Fibroblast of lung (primary cell): ENCODE measurements around the gene SNRNP200. TPM values are rescaled to one million over a fixed set of nuclear protein-coding genes. Genes with fewer than 3 reads are reported as not detected.

ENCODE experiments used
- DNase-seq, 2 donors: peaks; one replicate each; pipeline versions ENCODE4 v3.0.0 to v3.0.0-alpha.2; 2010; ENCODE audit warnings: low read depth in 2 of 2
- H2AFZ ChIP-seq: 2 replicates; pipeline ENCODE4 v1.5.1; 2012; ENCODE audit warnings: low read length, control low read depth, inconsistent platforms
- H3K27ac ChIP-seq: 2 replicates; pipeline ENCODE4 v1.5.1; 2011; ENCODE audit warnings: low read length, control low read depth; ENCODE audit not compliant: insufficient read depth
- H3K27me3 ChIP-seq: 2 replicates; pipeline ENCODE4 v1.5.1; 2011; ENCODE audit warnings: mild to moderate bottlenecking, low read length; ENCODE audit not compliant: control insufficient read depth, insufficient read depth
- H3K36me3 ChIP-seq: 2 replicates; pipeline ENCODE4 v1.5.1; 2011; ENCODE audit warnings: low read length; ENCODE audit not compliant: control insufficient read depth, insufficient read depth
- H3K4me1 ChIP-seq: 2 replicates; pipeline ENCODE4 v1.5.1; 2011; ENCODE audit warnings: low read length; ENCODE audit not compliant: control insufficient read depth, insufficient read depth; ENCODE audit errors: extremely low read depth
- H3K4me2 ChIP-seq: 2 replicates; pipeline ENCODE4 v1.5.1; 2011; ENCODE audit warnings: low read length, control low read depth; ENCODE audit not compliant: insufficient read depth; ENCODE audit errors: extremely low read depth
- H3K4me3 ChIP-seq, 4 experiments: fragments of 200-600 bp in 1 of 4; sonication (generic) in 1 of 4; replicated peaks in 1 of 4; 2 replicates each; pipeline ENCODE4 v1.5.1; 2011 to 2016; ENCODE audit warnings: low read length in 4 of 4, low read depth in 3 of 4, mild to moderate bottlenecking in 3 of 4, control low read depth in 2 of 4, inconsistent platforms in 1 of 4, mixed read lengths in 1 of 4; ENCODE audit not compliant: insufficient read depth in 1 of 4; ENCODE audit errors: control extremely low read depth in 1 of 4
- H3K79me2 ChIP-seq: 2 replicates; pipeline ENCODE4 v1.5.1; 2012; ENCODE audit warnings: mild to moderate bottlenecking, low read length, inconsistent platforms; ENCODE audit not compliant: control insufficient read depth, insufficient read depth
- H3K9ac ChIP-seq: 2 replicates; pipeline ENCODE4 v1.5.1; 2011; ENCODE audit warnings: mild to moderate bottlenecking, low read length, control low read depth; ENCODE audit not compliant: insufficient read depth
- H3K9me3 ChIP-seq: 2 replicates; pipeline ENCODE4 v1.5.1; 2012; ENCODE audit warnings: low read depth, low read length; ENCODE audit not compliant: control insufficient read depth, insufficient read depth
- H4K20me1 ChIP-seq: 2 replicates; pipeline ENCODE4 v1.5.1; 2011; ENCODE audit warnings: low read length; ENCODE audit not compliant: control insufficient read depth, insufficient read depth; ENCODE audit errors: extremely low read depth
- CTCF ChIP-seq, 2 donors: IDR thresholded peaks in 1 of 2; conservative IDR thresholded peaks in 1 of 2; 1 replicate in 1 of 2; 2 replicates in 1 of 2; pipeline ENCODE4 v1.5.1; 2011 to 2012; ENCODE audit warnings: low read length in 2 of 2, control low read depth in 1 of 2, inconsistent platforms in 1 of 2, low read depth in 1 of 2, mild to moderate bottlenecking in 1 of 2
- EZH2 ChIP-seq: IDR thresholded peaks from 2 replicates; pipeline ENCODE4 v1.5.1; 2012; ENCODE audit warnings: low read length, control low read depth, mild to moderate bottlenecking; ENCODE audit errors: missing control alignments
- polyA plus RNA-seq, 2 donors: library from polyadenylated mRNA; depleted of rRNA in 1 of 2; stranded (reverse) in 1 of 2; unstranded in 1 of 2; fragments of >200 nt; gene quantifications; 2 replicates each; pipeline ENCODE4 v1.2.1, GENCODE V29; 2011 to 2012; ENCODE audit warnings: missing spikeins in 1 of 2
- total RNA-seq: library from RNA; depleted of rRNA; stranded (reverse); fragments of >200 nt; gene quantifications from 2 replicates; pipeline ENCODE4 v1.2.1, GENCODE V29; 2014

The SNRNP200 gene
- total and polyA plus RNA-seq, 2 donors (not counting 1 experiment from before 2014, with no cell fraction given), result 49.4 to 65.0 TPM

- no peaks in the 10 kb centered on the region for H3K36me3 ChIP-seq
- peaks cover 65% of the 10 kb centered on the region for H3K79me2 ChIP-seq
- no peak overlapping the region for H3K27ac ChIP-seq
- H3K9me3 ChIP-seq, result no peaks in the 10 kb centered on the region
- H3K4me2 ChIP-seq, result no peak overlapping the region
- no peak overlapping the region for H3K9ac ChIP-seq
- no peaks in the 10 kb centered on the region for H3K27me3 ChIP-seq
- no peak for DNase-seq
- TF ChIP-seq EZH2, result no peak
- TF ChIP-seq CTCF (conservative IDR thresholded peaks at IDR 0.05 in 1 of 2, IDR thresholded peaks at IDR 0.05 in 1 of 2; ENCODE audit: low read depth in 1 of 2, low read length in 2 of 2), result no peak
- no peaks in the 10 kb centered on the region for H4K20me1 ChIP-seq
- no peak overlapping the region for H3K4me3 ChIP-seq
- peaks cover 34% of the 10 kb centered on the region for H3K4me1 ChIP-seq
- H2AFZ ChIP-seq, result no peak overlapping the region
Observed at GRCh38 chr2:96262306-96262705, 43.0 kb downstream of the SNRNP200 start.

- H3K4me2 ChIP-seq, result no peak overlapping the region
Observed at GRCh38 chr2:96261328-96262003, 43.9 kb downstream of the SNRNP200 start.

More at GRCh38 chr2:96261328-96262003, 43.9 kb downstream of the SNRNP200 start:
- Histone ChIP-seq H3K4me3 (no peak overlapping the region), H3K79me2 (peaks cover 59% of the 10 kb centered on the region), H3K4me1 (peaks cover 32% of the 10 kb centered on the region), H3K9me3 (no peaks in the 10 kb centered on the region), H3K27ac (no peak overlapping the region), H4K20me1 (no peaks in the 10 kb centered on the region), H3K36me3 (no peaks in the 10 kb centered on the region), H2AFZ (no peak overlapping the region), H3K27me3 (no peaks in the 10 kb centered on the region), H3K9ac (no peak overlapping the region)
- TF ChIP-seq CTCF (conservative IDR thresholded peaks at IDR 0.05 in 1 of 2, IDR thresholded peaks at IDR 0.05 in 1 of 2; ENCODE audit: low read depth in 1 of 2, low read length in 2 of 2) (no peak), EZH2 (no peak)
- DNase-seq, result no peak
